Common myeloid progenitor, CD34-positive (primary cell): ENCODE results near the gene BICC1.

Experiments
- CTCF ChIA-PET: fragments of 350-600 bp; sonication (Branson Sonifier 250); formaldehyde crosslinking; loops from one replicate; lab custom pipeline; 2021; ENCODE audit warnings: antibody characterized with exemption; lab: Charles Lee
- POLR2A ChIA-PET: fragments of 350-600 bp; sonication (Branson Sonifier 250); formaldehyde crosslinking; loops from one replicate; lab custom pipeline; 2021; ENCODE audit warnings: antibody characterized with exemption; lab: Charles Lee
- DNase-seq, 3 donors: peaks; one replicate each; pipeline versions ENCODE4 v3.0.0 to v3.0.0-alpha.2; 2013
- H3K27ac ChIP-seq, 2 experiments: 1 replicate in 1 of 2; 2 replicates in 1 of 2; pipeline ENCODE4 v1.7.0; 2013; ENCODE audit warnings: inconsistent platforms in 2 of 2, low read length in 2 of 2, mild to moderate bottlenecking in 2 of 2, low read depth in 1 of 2, moderate library complexity in 1 of 2; ENCODE audit not compliant: severe bottlenecking in 2 of 2, insufficient read depth in 1 of 2, poor library complexity in 1 of 2
- H3K27me3 ChIP-seq, 5 experiments: replicated peaks in 2 of 5; 1 replicate in 3 of 5; 2 replicates in 2 of 5; pipeline versions ENCODE4 v1.6.1 to v1.7.0; 2013; ENCODE audit warnings: low read length in 4 of 5, mild to moderate bottlenecking in 2 of 5, moderate library complexity in 2 of 5, inconsistent platforms in 1 of 5; ENCODE audit not compliant: insufficient read depth in 5 of 5, control insufficient read depth in 4 of 5
- H3K36me3 ChIP-seq, 4 experiments: 1 replicate in 2 of 4; 2 replicates in 2 of 4; pipeline versions ENCODE4 v1.6.1 to v1.7.0; 2013; ENCODE audit warnings: low read length in 3 of 4, control low read depth in 1 of 4, mild to moderate bottlenecking in 1 of 4; ENCODE audit not compliant: control insufficient read depth in 4 of 4, insufficient read depth in 4 of 4
- H3K4me1 ChIP-seq, 4 experiments: 1 replicate in 3 of 4; 2 replicates in 1 of 4; pipeline versions ENCODE4 v1.6.1 to v1.7.1; 2013; ENCODE audit warnings: low read length in 3 of 4, mild to moderate bottlenecking in 3 of 4, control low read depth in 1 of 4, inconsistent platforms in 1 of 4, moderate library complexity in 1 of 4; ENCODE audit not compliant: control insufficient read depth in 4 of 4, insufficient read depth in 4 of 4; ENCODE audit errors: control extremely low read depth in 1 of 4
- H3K4me3 ChIP-seq, 7 experiments: 1 replicate in 4 of 7; 2 replicates in 3 of 7; pipeline versions ENCODE4 v1.5.1 to v1.7.0; 2013; ENCODE audit warnings: mild to moderate bottlenecking in 7 of 7, low read length in 6 of 7, moderate library complexity in 6 of 7, inconsistent platforms in 2 of 7, low read depth in 2 of 7, control low read depth in 1 of 7; ENCODE audit not compliant: insufficient read depth in 4 of 7, control insufficient read depth in 1 of 7; ENCODE audit errors: extremely low read depth in 1 of 7
- H3K9me3 ChIP-seq, 5 experiments: 1 replicate in 4 of 5; 2 replicates in 1 of 5; pipeline versions ENCODE4 v1.6.1 to v1.7.1; 2013; ENCODE audit warnings: low read length in 4 of 5, mild to moderate bottlenecking in 2 of 5, inconsistent platforms in 1 of 5, low read depth in 1 of 5, moderate library complexity in 1 of 5; ENCODE audit not compliant: control insufficient read depth in 4 of 5, insufficient read depth in 2 of 5; ENCODE audit errors: control extremely low read depth in 1 of 5
- WGBS: methylation state at CpG from one replicate; pipeline ENCODE4 v1.1.5; 2013; ENCODE audit not compliant: insufficient coverage; 5-methylcytosine and 5-hydroxymethylcytosine counted together

The BICC1 gene

DNA sequence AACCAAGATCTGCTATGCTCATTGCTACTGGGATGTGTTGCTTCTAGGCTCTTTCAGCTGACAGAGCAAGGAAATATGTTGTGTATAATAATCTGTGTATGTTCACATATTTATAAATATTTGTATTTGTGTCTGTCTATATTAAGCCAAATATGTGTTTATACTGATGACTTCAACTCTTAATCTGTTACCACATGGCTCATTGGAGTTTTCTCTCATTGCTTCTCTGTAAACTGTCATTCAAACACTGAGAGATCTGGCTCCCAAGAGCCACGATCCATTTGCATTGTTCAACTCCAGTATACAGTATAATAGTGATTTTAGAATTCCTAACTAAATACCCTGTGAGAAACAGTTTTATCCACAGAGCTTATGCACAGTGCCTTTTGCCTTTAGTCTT, 35.3 kb downstream of the BICC1 start:
- no peaks in the 10 kb centered on the region for H3K9me3 ChIP-seq
- CTCF ChIA-PET, result no interaction called here
- no peak overlapping the region for H3K4me3 ChIP-seq
- H3K36me3 ChIP-seq, result no peaks in the 10 kb centered on the region
- whole genome bisulfite sequencing, result no CpG with 5 or more reads among the region's 1 CpG
- no peak overlapping the region for H3K27ac ChIP-seq
- no peak for DNase-seq
- H3K4me1 ChIP-seq, result no peaks in the 10 kb centered on the region
- POLR2A ChIA-PET, result no interaction called here
- H3K27me3 ChIP-seq, result no peaks in the 10 kb centered on the region

DNA sequence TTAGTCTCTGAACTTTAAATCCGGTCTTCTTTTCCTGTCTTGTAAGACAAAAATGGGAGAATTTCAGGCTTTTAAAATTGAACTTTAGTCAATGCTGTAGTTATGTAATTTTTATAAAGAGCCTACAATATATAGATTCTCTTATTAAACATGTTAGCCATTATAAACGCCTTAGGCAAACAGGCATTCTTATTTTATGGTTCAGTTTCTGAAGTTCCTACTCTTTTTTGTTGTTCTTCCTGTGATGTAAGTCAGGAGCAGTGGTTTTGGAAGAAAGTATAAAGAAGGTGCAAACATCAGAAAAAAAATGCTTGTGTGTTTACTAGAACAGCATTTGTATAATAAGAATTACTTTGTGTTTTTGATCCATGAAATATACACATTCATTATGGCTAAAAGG, 41.6 kb downstream of the BICC1 start:
- no peak overlapping the region for H3K4me3 ChIP-seq
- ChIA-PET CTCF (no interaction called here), POLR2A (no interaction called here)
- H3K9me3 ChIP-seq, result peaks cover 0 to 12% (median 2%) of the 10 kb centered on the region in 5 experiments
- no peak for DNase-seq
- H3K27ac ChIP-seq, result no peak overlapping the region
- 92% methylated on average over 2 of the region's 2 CpGs for WGBS
- H3K36me3 ChIP-seq, result no peaks in the 10 kb centered on the region
- no peaks in the 10 kb centered on the region for H3K4me1 ChIP-seq
- H3K27me3 ChIP-seq, result no peaks in the 10 kb centered on the region

DNA sequence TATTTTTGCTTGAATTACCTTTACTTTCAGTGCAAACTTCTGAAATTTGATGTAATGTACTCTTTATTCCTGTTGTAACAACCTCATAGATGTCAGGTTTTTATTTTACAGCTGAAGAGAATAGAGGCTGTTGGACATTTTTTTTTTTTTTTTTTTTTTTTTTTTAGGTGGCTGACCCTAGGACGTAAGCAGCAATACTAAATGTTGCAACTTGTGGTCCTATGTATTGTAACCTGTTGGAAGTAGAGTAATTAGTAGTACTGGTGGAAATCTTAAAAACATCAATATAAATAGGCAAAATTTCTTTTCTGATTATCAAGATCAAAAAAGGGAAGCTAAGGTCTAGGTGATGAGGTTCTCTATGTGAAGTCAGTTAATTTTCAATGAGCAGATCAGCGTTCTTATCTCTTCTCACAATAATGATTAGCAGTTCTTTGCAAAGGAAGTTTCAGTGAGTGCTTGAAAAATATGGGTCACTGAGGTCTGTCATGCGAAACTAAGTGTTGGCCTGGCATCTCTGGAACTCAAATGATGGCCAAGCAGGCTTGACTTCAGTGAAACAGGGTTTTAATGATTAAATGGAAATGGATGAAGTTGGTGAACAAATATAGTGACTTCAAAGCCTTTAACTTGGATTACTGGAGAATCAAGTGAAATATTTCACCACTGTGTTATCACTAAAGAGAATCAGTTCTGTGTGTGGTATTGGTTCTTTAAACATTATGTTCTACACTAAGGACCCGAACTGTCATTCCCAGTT, 42.7 kb downstream of the BICC1 start:
- 94% methylated on average over 2 of the region's 4 CpGs for WGBS
- ChIA-PET POLR2A (no interaction called here), CTCF (no interaction called here)

DNA sequence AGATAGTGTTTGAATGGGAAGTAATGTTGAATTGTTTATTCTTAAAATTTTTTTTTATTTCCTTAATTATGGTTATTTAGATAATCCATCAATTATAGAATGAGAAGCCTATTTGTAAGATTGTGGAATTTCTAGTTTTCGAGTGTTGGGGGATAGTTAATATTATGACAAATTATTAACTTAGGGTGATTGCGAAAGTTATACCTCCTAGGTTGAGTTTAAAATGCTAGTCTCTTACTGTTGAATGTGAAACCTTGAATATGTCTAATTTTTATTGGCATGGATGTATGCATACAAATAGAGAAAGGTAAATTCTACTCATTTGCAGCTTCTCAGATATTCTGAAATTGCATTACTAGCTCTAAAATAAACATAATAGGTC, 43.2 kb downstream of the BICC1 start:
- Histone ChIP-seq H3K27me3 (no peaks in the 10 kb centered on the region), H3K36me3 (no peaks in the 10 kb centered on the region), H3K4me3 (no peak overlapping the region), H3K9me3 (peaks cover 0 to 12% (median 2%) of the 10 kb centered on the region in 5 experiments), H3K4me1 (no peaks in the 10 kb centered on the region), H3K27ac (no peak overlapping the region)
- WGBS, result 100% methylated on average over 1 of the region's 2 CpGs
- ChIA-PET CTCF (no interaction called here), POLR2A (no interaction called here)
- no peak for DNase-seq

More for the DNA sequence above, 42.7 kb downstream of the BICC1 start:
- H3K27ac ChIP-seq, result no peak overlapping the region
- H3K4me1 ChIP-seq, result no peaks in the 10 kb centered on the region
- H3K9me3 ChIP-seq, result peaks cover 0 to 12% (median 2%) of the 10 kb centered on the region in 5 experiments
- no peak overlapping the region for H3K4me3 ChIP-seq
- H3K27me3 ChIP-seq, result no peaks in the 10 kb centered on the region
- H3K36me3 ChIP-seq, result no peaks in the 10 kb centered on the region
- peak in 1 of 3 donors; percentile 4 for DNase-seq

DNA sequence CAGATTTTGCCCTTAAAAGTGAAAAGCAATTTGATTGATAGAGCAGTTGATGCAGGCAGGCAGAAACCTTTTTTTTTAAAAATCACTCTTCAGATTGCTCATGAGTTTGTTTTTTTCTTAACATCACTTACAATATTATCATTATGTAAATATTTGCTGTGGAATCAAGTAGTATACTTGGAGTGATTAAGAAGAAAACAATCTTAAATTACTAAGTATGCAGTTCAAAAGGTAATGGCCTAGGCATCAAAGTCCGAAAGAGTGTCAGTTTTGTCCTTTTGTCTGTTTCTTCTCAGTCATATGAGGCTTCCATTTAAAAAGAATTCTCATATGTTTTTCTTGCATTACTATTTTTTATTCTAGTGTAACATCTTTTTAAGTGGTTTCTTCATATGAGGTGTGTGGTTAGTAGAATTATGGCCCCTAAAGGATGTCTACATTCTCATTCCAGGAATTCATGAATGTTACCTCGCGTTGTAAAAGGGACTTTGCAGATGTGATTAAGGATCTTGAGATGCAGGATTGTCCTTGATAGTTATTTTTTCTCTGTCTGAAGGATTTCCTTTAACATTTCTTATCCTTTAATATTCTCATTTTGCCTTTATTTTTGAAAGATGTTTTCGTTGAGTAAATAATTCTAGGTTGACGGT, 44.0 kb downstream of the BICC1 start:
- Histone ChIP-seq H3K9me3 (peaks cover 0 to 15% (median 2%) of the 10 kb centered on the region in 5 experiments), H3K27me3 (no peaks in the 10 kb centered on the region), H3K4me1 (no peaks in the 10 kb centered on the region), H3K27ac (no peak overlapping the region), H3K36me3 (no peaks in the 10 kb centered on the region), H3K4me3 (no peak overlapping the region)
- CTCF ChIA-PET, result interaction anchor here (2.0 kb wide), 1 partner anchor 26 kb away, joined by 4 read pairs; no protein-coding TSS in a partner anchor
- 100% methylated on average over 1 of the region's 5 CpGs for WGBS
- POLR2A ChIA-PET, result no interaction called here
- no peak for DNase-seq

DNA sequence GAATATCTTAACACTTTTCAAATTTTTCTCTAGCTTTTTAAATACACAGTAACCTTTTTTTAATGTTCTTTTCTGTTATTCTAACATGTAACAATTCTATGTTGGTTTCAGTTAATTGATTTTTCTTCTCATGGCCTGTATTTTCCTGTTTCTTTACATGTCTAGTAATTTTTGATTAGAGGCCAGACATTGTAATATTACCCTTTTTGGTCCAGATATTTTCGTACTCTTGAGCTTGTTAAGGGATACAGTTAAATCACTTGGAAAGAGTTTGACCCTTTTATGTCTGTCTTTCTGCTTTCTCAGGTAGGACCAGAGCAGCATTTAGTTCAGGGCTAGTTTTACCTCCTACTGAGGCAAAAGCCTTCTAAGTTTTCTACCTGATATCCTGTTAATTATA, 45.0 kb downstream of the BICC1 start:
- WGBS, result no CpG with 5 or more reads among the region's 1 CpG
- POLR2A ChIA-PET, result no interaction called here
- CTCF ChIA-PET, result interaction anchor here (0.6 to 2.0 kb wide), 2 partner anchors 22 to 27 kb away, joined by 3 to 4 read pairs; no protein-coding TSS in a partner anchor
- no peak overlapping the region for H3K4me3 ChIP-seq
- DNase-seq, result no peak
- no peak overlapping the region for H3K27ac ChIP-seq
- H3K9me3 ChIP-seq, result peaks cover 0 to 20% (median 3%) of the 10 kb centered on the region in 5 experiments
- no peaks in the 10 kb centered on the region for H3K27me3 ChIP-seq
- H3K4me1 ChIP-seq, result no peaks in the 10 kb centered on the region
- no peaks in the 10 kb centered on the region for H3K36me3 ChIP-seq

DNA sequence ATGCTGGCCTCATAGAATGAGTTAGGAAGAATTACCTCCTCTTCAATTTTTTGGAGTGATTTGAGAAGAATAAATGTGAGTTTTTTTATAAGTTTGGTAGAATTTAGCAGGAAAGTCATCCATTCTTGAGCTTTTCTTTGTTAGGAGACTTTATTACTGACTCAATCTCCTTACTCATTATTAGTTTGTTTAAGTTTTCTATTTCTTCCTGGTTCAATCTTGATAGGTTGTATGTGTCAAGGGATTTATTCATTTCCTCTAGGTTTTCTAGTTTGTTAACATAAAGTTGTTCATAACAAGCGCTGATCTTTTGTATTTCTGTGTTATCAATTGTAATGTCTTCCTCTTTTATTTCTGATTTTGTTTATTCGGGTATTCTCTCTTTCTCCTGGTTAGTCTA, 47.4 kb downstream of the BICC1 start:
- Histone ChIP-seq H3K4me1 (no peaks in the 10 kb centered on the region), H3K4me3 (no peak overlapping the region), H3K36me3 (no peaks in the 10 kb centered on the region), H3K27me3 (no peaks in the 10 kb centered on the region), H3K27ac (no peak overlapping the region), H3K9me3 (peaks cover 0 to 31% (median 5%) of the 10 kb centered on the region in 5 experiments)
- CTCF ChIA-PET, result no interaction called here
- POLR2A ChIA-PET, result no interaction called here
- DNase-seq, result no peak
- no CpG with 5 or more reads among the region's 2 CpGs for WGBS
